Karpas-422 (cell line): ENCODE measurements around the gene SLC44A5. TPM values are rescaled to one million over a fixed set of nuclear protein-coding genes. Genes with fewer than 3 reads are reported as not detected.
"Not testable (repeated sequence)": the region's sequence is repeated elsewhere in the genome, so short reads cannot be mapped to it uniquely, and the experiment has no call there.

Experiments
- DNase-seq: peaks from one replicate; pipeline ENCODE4 v3.0.0-alpha.2; 2015
- H2AFZ ChIP-seq: fragments of 200-600 bp; sonication (generic); 2 replicates; pipeline ENCODE4 v1.6.1; 2014; ENCODE audit warnings: antibody characterized with exemption, low read length, mixed read lengths
- H3K27ac ChIP-seq: fragments of 200-600 bp; sonication (generic); 2 replicates; pipeline ENCODE4 v1.5.1; 2014; ENCODE audit warnings: mild to moderate bottlenecking, low read length, moderate library complexity
- H3K27me3 ChIP-seq: fragments of 200-600 bp; sonication (generic); 2 replicates; pipeline ENCODE4 v1.6.1; 2014; ENCODE audit warnings: low read length, mixed read lengths
- H3K36me3 ChIP-seq: fragments of 200-600 bp; sonication (generic); 2 replicates; pipeline ENCODE4 v1.6.1; 2014; ENCODE audit warnings: low read length, mixed read lengths; ENCODE audit not compliant: insufficient read depth
- H3K4me1 ChIP-seq: fragments of 200-600 bp; sonication (generic); 2 replicates; pipeline ENCODE4 v1.6.1; 2014; ENCODE audit warnings: mild to moderate bottlenecking, low read length, mixed read lengths
- H3K4me2 ChIP-seq: fragments of 200-600 bp; sonication (generic); 2 replicates; pipeline ENCODE4 v1.6.1; 2014; ENCODE audit warnings: low read length, low read depth, mild to moderate bottlenecking; ENCODE audit not compliant: poor library complexity, severe bottlenecking
- H3K4me3 ChIP-seq: fragments of 200-600 bp; sonication (generic); 2 replicates; pipeline ENCODE4 v1.5.1; 2014; ENCODE audit warnings: mild to moderate bottlenecking, antibody characterized with exemption, low read length, mixed read lengths
- H3K79me2 ChIP-seq: fragments of 200-600 bp; sonication (generic); 2 replicates; pipeline ENCODE4 v1.6.1; 2014; ENCODE audit warnings: mild to moderate bottlenecking, low read length, mixed read lengths
- H3K9ac ChIP-seq: fragments of 200-600 bp; sonication (generic); 2 replicates; pipeline ENCODE4 v1.6.0; 2014; ENCODE audit warnings: low read length
- H3K9me2 ChIP-seq: fragments of 200-600 bp; sonication (generic), shearing (Covaris generic); replicated peaks from 2 replicates; pipeline ENCODE4 v1.6.0; 2014; ENCODE audit warnings: mild to moderate bottlenecking, low read length, moderate library complexity; ENCODE audit not compliant: insufficient read depth
- H3K9me3 ChIP-seq: fragments of 300-700, 200-600 bp; sonication (generic); 2 replicates; pipeline ENCODE4 v1.6.1; 2014; ENCODE audit warnings: low read length, mixed read lengths
- H4K20me1 ChIP-seq: fragments of 200-600 bp; sonication (generic); 2 replicates; pipeline ENCODE4 v1.6.1; 2014; ENCODE audit warnings: mild to moderate bottlenecking, antibody characterized with exemption, low read length, low read depth; ENCODE audit not compliant: insufficient read depth
- total RNA-seq: library from RNA; depleted of rRNA; stranded (reverse); fragments of >200 nt; shearing (Covaris generic); gene quantifications from 2 replicates; pipeline ENCODE4 v1.2.3, GENCODE V29; 2014; ENCODE audit warnings: low replicate concordance

Gene SLC44A5
- total RNA-seq, 1 experiment from 2014 or later, result not detected

- no peaks in the 10 kb centered on the region for H3K4me1 ChIP-seq
- no peaks in the 10 kb centered on the region for H3K27me3 ChIP-seq
- H3K4me2 ChIP-seq, result no peak overlapping the region
- no peak overlapping the region for H2AFZ ChIP-seq
- H3K36me3 ChIP-seq, result no peaks in the 10 kb centered on the region
- H4K20me1 ChIP-seq, result no peaks in the 10 kb centered on the region
- H3K9ac ChIP-seq, result no peak overlapping the region
- H3K79me2 ChIP-seq, result no peaks in the 10 kb centered on the region
- no peak overlapping the region for H3K27ac ChIP-seq
- no peaks in the 10 kb centered on the region for H3K9me2 ChIP-seq
- H3K4me3 ChIP-seq, result no peak overlapping the region
- DNase-seq, result no peak
- no peaks in the 10 kb centered on the region for H3K9me3 ChIP-seq
These were observed 335.3 kb downstream of the SLC44A5 start for GRCh38 chr1:75275631-75276030.

GRCh38 chr1:75274920-75275506, 335.9 kb downstream of the SLC44A5 start:
- Histone ChIP-seq H4K20me1 (no peaks in the 10 kb centered on the region), H3K4me2 (no peak overlapping the region), H3K4me1 (no peaks in the 10 kb centered on the region), H3K9me3 (no peaks in the 10 kb centered on the region), H3K9me2 (no peaks in the 10 kb centered on the region), H3K4me3 (no peak overlapping the region), H3K36me3 (no peaks in the 10 kb centered on the region), H3K79me2 (no peaks in the 10 kb centered on the region), H3K27ac (no peak overlapping the region), H3K27me3 (no peaks in the 10 kb centered on the region), H3K9ac (no peak overlapping the region), H2AFZ (no peak overlapping the region)
- no peak for DNase-seq

- no peaks in the 10 kb centered on the region for H3K9me2 ChIP-seq
- no peak overlapping the region for H3K9ac ChIP-seq
- H4K20me1 ChIP-seq, result no peaks in the 10 kb centered on the region
- no peak for DNase-seq
- no peaks in the 10 kb centered on the region for H3K4me1 ChIP-seq
- H3K4me3 ChIP-seq, result no peak overlapping the region
- H3K36me3 ChIP-seq, result no peaks in the 10 kb centered on the region
- no peaks in the 10 kb centered on the region for H3K79me2 ChIP-seq
- no peak overlapping the region for H3K4me2 ChIP-seq
- no peaks in the 10 kb centered on the region for H3K27me3 ChIP-seq
- no peak overlapping the region for H3K27ac ChIP-seq
- no peak overlapping the region for H2AFZ ChIP-seq
- no peaks in the 10 kb centered on the region for H3K9me3 ChIP-seq
These were observed 337.8 kb downstream of the SLC44A5 start for GRCh38 chr1:75273110-75273509.

- Histone ChIP-seq H3K9me3 (no peaks in the 10 kb centered on the region), H3K27me3 (no peaks in the 10 kb centered on the region), H3K9me2 (no peaks in the 10 kb centered on the region), H3K36me3 (no peaks in the 10 kb centered on the region), H3K9ac (no peak overlapping the region), H3K27ac (no peak overlapping the region), H3K4me2 (no peak overlapping the region), H4K20me1 (no peaks in the 10 kb centered on the region), H3K79me2 (no peaks in the 10 kb centered on the region), H2AFZ (no peak overlapping the region), H3K4me3 (no peak overlapping the region), H3K4me1 (no peaks in the 10 kb centered on the region)
- DNase-seq, result peak; percentile 72
These were observed 345.1 kb downstream of the SLC44A5 start for GRCh38 chr1:75265792-75266191.

GRCh38 chr1:75264112-75264511, 346.8 kb downstream of the SLC44A5 start:
- Histone ChIP-seq H3K4me3 (no peak overlapping the region), H3K9me2 (no peaks in the 10 kb centered on the region), H3K79me2 (no peaks in the 10 kb centered on the region), H3K36me3 (no peaks in the 10 kb centered on the region), H3K4me2 (no peak overlapping the region), H3K4me1 (no peaks in the 10 kb centered on the region), H3K9ac (no peak overlapping the region), H3K27me3 (no peaks in the 10 kb centered on the region), H4K20me1 (no peaks in the 10 kb centered on the region), H2AFZ (no peak overlapping the region), H3K9me3 (no peaks in the 10 kb centered on the region), H3K27ac (no peak overlapping the region)
- DNase-seq, result no peak

GRCh38 chr1:75263616-75264015, 347.3 kb downstream of the SLC44A5 start:
- H4K20me1 ChIP-seq, H3K4me2 ChIP-seq, H3K9ac ChIP-seq, DNase-seq, H3K36me3 ChIP-seq, H3K4me3 ChIP-seq, H3K4me1 ChIP-seq, H3K27ac ChIP-seq, H3K27me3 ChIP-seq, H2AFZ ChIP-seq, H3K9me2 ChIP-seq, H3K9me3 ChIP-seq, H3K79me2 ChIP-seq: not testable (repeated sequence)

GRCh38 chr1:75261946-75262345, 349.0 kb downstream of the SLC44A5 start:
- H3K9me3 ChIP-seq, H3K4me2 ChIP-seq, H3K9me2 ChIP-seq, H3K4me1 ChIP-seq, H3K79me2 ChIP-seq, H4K20me1 ChIP-seq, H3K4me3 ChIP-seq, H3K27ac ChIP-seq, H3K36me3 ChIP-seq, H3K9ac ChIP-seq, H3K27me3 ChIP-seq, H2AFZ ChIP-seq, DNase-seq: not testable (repeated sequence)

GRCh38 chr1:75258351-75258750, 352.6 kb downstream of the SLC44A5 start:
- no peaks in the 10 kb centered on the region for H3K9me2 ChIP-seq
- H3K36me3 ChIP-seq, result no peaks in the 10 kb centered on the region
- no peaks in the 10 kb centered on the region for H3K27me3 ChIP-seq
- no peaks in the 10 kb centered on the region for H4K20me1 ChIP-seq
- DNase-seq, result no peak
- H3K4me2 ChIP-seq, result no peak overlapping the region
- H2AFZ ChIP-seq, result no peak overlapping the region
- no peak overlapping the region for H3K9ac ChIP-seq
- H3K9me3 ChIP-seq, result no peaks in the 10 kb centered on the region
- no peak overlapping the region for H3K4me3 ChIP-seq
- H3K4me1 ChIP-seq, result no peaks in the 10 kb centered on the region
- H3K79me2 ChIP-seq, result no peaks in the 10 kb centered on the region
- H3K27ac ChIP-seq, result no peak overlapping the region

- H3K4me1 ChIP-seq, result no peaks in the 10 kb centered on the region
- H3K36me3 ChIP-seq, result no peaks in the 10 kb centered on the region
- H3K27ac ChIP-seq, result no peak overlapping the region
- H3K9me3 ChIP-seq, result no peaks in the 10 kb centered on the region
- no peaks in the 10 kb centered on the region for H3K27me3 ChIP-seq
- DNase-seq, result no peak
- H3K4me3 ChIP-seq, result no peak overlapping the region
- no peak overlapping the region for H2AFZ ChIP-seq
- H3K4me2 ChIP-seq, result no peak overlapping the region
- H3K79me2 ChIP-seq, result no peaks in the 10 kb centered on the region
- no peak overlapping the region for H3K9ac ChIP-seq
- no peaks in the 10 kb centered on the region for H3K9me2 ChIP-seq
- H4K20me1 ChIP-seq, result no peaks in the 10 kb centered on the region
These were observed 353.5 kb downstream of the SLC44A5 start for GRCh38 chr1:75257424-75257823.
